HG02852 (cell line): ENCODE results near the gene PHKB.
A peak's percentile ranks its signal among the peaks of the same experiment; 100 is the strongest.

Experiments used
- ATAC-seq: cut with Tn5 transposase; IDR thresholded peaks from one replicate; pipeline ENCODE4 v1.9.1; 2021; ENCODE audit warnings: mild to moderate bottlenecking, moderate library complexity; ENCODE audit not compliant: unreplicated experiment

PHKB gene

GRCh38 chr16:47565454-47565853 is 104.3 kb downstream of the PHKB start:
- ATAC-seq, result no peak

- ATAC-seq, result no peak
These were observed 106.2 kb downstream of the PHKB start for GRCh38 chr16:47567321-47567720.

GRCh38 chr16:47568351-47568750 is 107.2 kb downstream of the PHKB start:
- no peak for ATAC-seq

- ATAC-seq, result no peak
These were observed 109.9 kb downstream of the PHKB start for GRCh38 chr16:47571049-47571448.

- no peak for ATAC-seq
These were observed 110.6 kb downstream of the PHKB start for GRCh38 chr16:47571711-47572110.

- no peak for ATAC-seq
These were observed 113.2 kb downstream of the PHKB start for GRCh38 chr16:47574091-47575054.

- no peak for ATAC-seq
These were observed 115.9 kb downstream of the PHKB start for GRCh38 chr16:47577029-47577428.

- no peak for ATAC-seq
These were observed 116.9 kb downstream of the PHKB start for GRCh38 chr16:47578033-47578432.

GRCh38 chr16:47578573-47578972 is 117.4 kb downstream of the PHKB start:
- no peak for ATAC-seq

GRCh38 chr16:47581114-47581513 is 120.0 kb downstream of the PHKB start:
- ATAC-seq, result no peak

- ATAC-seq, result no peak
These were observed 123.5 kb downstream of the PHKB start for GRCh38 chr16:47584464-47585225.

- ATAC-seq, result no peak
These were observed 125.0 kb downstream of the PHKB start for GRCh38 chr16:47586121-47586520.

GRCh38 chr16:47590472-47590871 is 129.3 kb downstream of the PHKB start:
- ATAC-seq, result no peak

GRCh38 chr16:47592232-47592631 is 131.1 kb downstream of the PHKB start:
- ATAC-seq, result no peak

- ATAC-seq, result peak; percentile 84
These were observed 138.4 kb downstream of the PHKB start for GRCh38 chr16:47599512-47599911.

GRCh38 chr16:47600376-47600775 is 139.2 kb downstream of the PHKB start:
- no peak for ATAC-seq

GRCh38 chr16:47604306-47604705 is 143.2 kb downstream of the PHKB start:
- ATAC-seq, result no peak

- ATAC-seq, result no peak
These were observed 149.9 kb downstream of the PHKB start for GRCh38 chr16:47611042-47611441.

GRCh38 chr16:47611848-47612493 is 150.8 kb downstream of the PHKB start:
- ATAC-seq, result no peak

- no peak for ATAC-seq
These were observed 151.6 kb downstream of the PHKB start for GRCh38 chr16:47612711-47613110.

GRCh38 chr16:47613251-47613650 is 152.1 kb downstream of the PHKB start:
- no peak for ATAC-seq
